Neural progenitor cell (in vitro differentiated cells): ENCODE measurements around the gene CNTNAP2.

Source experiments
- EZH2 ChIP-seq: fragments of 200-600 bp; sonication (generic); IDR thresholded peaks from 2 replicates; pipeline ENCODE4 v1.6.1; 2017; ENCODE audit warnings: antibody characterized with exemption, mild to moderate bottlenecking, moderate library complexity
- TF ChIP-seq, protein P1 (sequence below): fragments of 200-600 bp; sonication (generic); IDR thresholded peaks from 2 replicates; pipeline ENCODE4 v1.5.1; 2017; ENCODE audit warnings: antibody characterized with exemption, mild to moderate bottlenecking

GRCh38 chr7:146654048-146654447, 537.4 kb downstream of the CNTNAP2 start:
- no peak for TF ChIP-seq EZH2
- TF ChIP-seq, protein P1, sequence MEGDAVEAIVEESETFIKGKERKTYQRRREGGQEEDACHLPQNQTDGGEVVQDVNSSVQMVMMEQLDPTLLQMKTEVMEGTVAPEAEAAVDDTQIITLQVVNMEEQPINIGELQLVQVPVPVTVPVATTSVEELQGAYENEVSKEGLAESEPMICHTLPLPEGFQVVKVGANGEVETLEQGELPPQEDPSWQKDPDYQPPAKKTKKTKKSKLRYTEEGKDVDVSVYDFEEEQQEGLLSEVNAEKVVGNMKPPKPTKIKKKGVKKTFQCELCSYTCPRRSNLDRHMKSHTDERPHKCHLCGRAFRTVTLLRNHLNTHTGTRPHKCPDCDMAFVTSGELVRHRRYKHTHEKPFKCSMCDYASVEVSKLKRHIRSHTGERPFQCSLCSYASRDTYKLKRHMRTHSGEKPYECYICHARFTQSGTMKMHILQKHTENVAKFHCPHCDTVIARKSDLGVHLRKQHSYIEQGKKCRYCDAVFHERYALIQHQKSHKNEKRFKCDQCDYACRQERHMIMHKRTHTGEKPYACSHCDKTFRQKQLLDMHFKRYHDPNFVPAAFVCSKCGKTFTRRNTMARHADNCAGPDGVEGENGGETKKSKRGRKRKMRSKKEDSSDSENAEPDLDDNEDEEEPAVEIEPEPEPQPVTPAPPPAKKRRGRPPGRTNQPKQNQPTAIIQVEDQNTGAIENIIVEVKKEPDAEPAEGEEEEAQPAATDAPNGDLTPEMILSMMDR: no peak
